H9 (cell line): Measurements from ENCODE around the gene MORN3. TPM values are rescaled to one million over a fixed set of nuclear protein-coding genes. Genes with fewer than 3 reads are reported as not detected.
A peak's percentile ranks its signal among the peaks of the same experiment; 100 is the strongest.

ENCODE experiments used
- DNase-seq: peaks from one replicate; pipeline ENCODE4 v3.0.0-alpha.2; 2017
- H2AFZ ChIP-seq: one replicate; pipeline ENCODE4 v1.6.1; 2013; ENCODE audit warnings: mild to moderate bottlenecking, low read length, control low read depth, moderate library complexity
- H2AK5ac ChIP-seq: 2 replicates; pipeline ENCODE4 v1.6.1; 2013; ENCODE audit warnings: low read length, control low read depth, mixed read lengths; ENCODE audit not compliant: insufficient read length
- H2BK120ac ChIP-seq: one replicate; pipeline ENCODE4 v1.6.1; 2013; ENCODE audit warnings: low read depth, mild to moderate bottlenecking, low read length, control low read depth, inconsistent platforms; ENCODE audit not compliant: poor library complexity, severe bottlenecking
- H2BK12ac ChIP-seq: 2 replicates; pipeline ENCODE4 v1.6.1; 2013; ENCODE audit warnings: low read length, control low read depth, mixed read lengths, low read depth; ENCODE audit not compliant: insufficient read length
- H2BK15ac ChIP-seq: 2 replicates; pipeline ENCODE4 v1.6.1; 2013; ENCODE audit warnings: low read depth, low read length, control low read depth
- H2BK20ac ChIP-seq: one replicate; pipeline ENCODE4 v1.6.1; 2013; ENCODE audit warnings: low read depth, mild to moderate bottlenecking, low read length, control low read depth, inconsistent platforms; ENCODE audit not compliant: poor library complexity, severe bottlenecking
- H2BK5ac ChIP-seq: 2 replicates; pipeline ENCODE4 v1.6.1; 2013; ENCODE audit warnings: low read length, control low read depth, mixed read lengths; ENCODE audit not compliant: insufficient read length
- H3K14ac ChIP-seq: 2 replicates; pipeline ENCODE4 v1.6.1; 2013; ENCODE audit warnings: low read length, control low read depth; ENCODE audit not compliant: insufficient read depth
- H3K18ac ChIP-seq: 2 replicates; pipeline ENCODE4 v1.6.1; 2013; ENCODE audit warnings: low read depth, mild to moderate bottlenecking, mixed read lengths, low read length, control low read depth; ENCODE audit not compliant: insufficient read length
- H3K23ac ChIP-seq: 2 replicates; pipeline ENCODE4 v1.6.1; 2013; ENCODE audit warnings: low read length, control low read depth, mixed read lengths, low read depth; ENCODE audit not compliant: insufficient read length
- H3K23me2 ChIP-seq: 2 replicates; pipeline ENCODE4 v1.6.1; 2013; ENCODE audit warnings: low read depth, mild to moderate bottlenecking, mixed read lengths, low read length, control low read depth; ENCODE audit not compliant: insufficient read length, poor library complexity, severe bottlenecking
- H3K27ac ChIP-seq: 2 replicates; pipeline ENCODE4 v1.5.1; 2013; ENCODE audit warnings: low read length, control low read depth, mixed read lengths, low read depth; ENCODE audit not compliant: insufficient read length
- H3K27me3 ChIP-seq: 2 replicates; pipeline ENCODE4 v1.6.1; 2013; ENCODE audit warnings: low read length, control low read depth, inconsistent platforms; ENCODE audit not compliant: insufficient read depth
- H3K4ac ChIP-seq: 2 replicates; pipeline ENCODE4 v1.6.1; 2013; ENCODE audit warnings: low read depth, mild to moderate bottlenecking, control low read depth, inconsistent platforms, low read length, moderate library complexity
- H3K4me1 ChIP-seq: 2 replicates; pipeline ENCODE4 v1.6.1; 2013; ENCODE audit warnings: low read length, control low read depth, inconsistent platforms; ENCODE audit not compliant: insufficient read depth
- H3K4me2 ChIP-seq: 2 replicates; pipeline ENCODE4 v1.6.1; 2013; ENCODE audit warnings: low read length, control low read depth, mixed read lengths; ENCODE audit not compliant: insufficient read length, insufficient read depth
- H3K56ac ChIP-seq: 2 replicates; pipeline ENCODE4 v1.6.1; 2013; ENCODE audit warnings: low read depth, mild to moderate bottlenecking, mixed read lengths, low read length, control low read depth; ENCODE audit not compliant: insufficient read length
- H3K79me1 ChIP-seq: 2 replicates; pipeline ENCODE4 v1.6.1; 2013; ENCODE audit warnings: low read depth, mild to moderate bottlenecking, moderate library complexity, low read length, control low read depth, inconsistent platforms; ENCODE audit not compliant: insufficient read depth, poor library complexity, severe bottlenecking
- H3K79me2 ChIP-seq: 2 replicates; pipeline ENCODE4 v1.6.1; 2013; ENCODE audit warnings: low read length, control low read depth, inconsistent platforms; ENCODE audit not compliant: insufficient read depth
- H3K9ac ChIP-seq: 2 replicates; pipeline ENCODE4 v1.6.1; 2013; ENCODE audit warnings: low read length, control low read depth, mixed read lengths; ENCODE audit not compliant: insufficient read length; ENCODE audit errors: extremely low read depth
- H3K9me3 ChIP-seq: one replicate; pipeline ENCODE4 v1.6.1; 2013; ENCODE audit warnings: low read depth, low read length, inconsistent platforms; ENCODE audit not compliant: control insufficient read depth
- H3T11ph ChIP-seq: one replicate; pipeline ENCODE4 v1.6.1; 2013; ENCODE audit warnings: mild to moderate bottlenecking, low read length, control low read depth, inconsistent platforms
- H4K20me1 ChIP-seq: one replicate; pipeline ENCODE4 v1.6.1; 2013; ENCODE audit not compliant: control insufficient read depth, insufficient read length, insufficient read depth
- H4K5ac ChIP-seq: 2 replicates; pipeline ENCODE4 v1.6.1; 2013; ENCODE audit warnings: low read depth, mild to moderate bottlenecking, mixed read lengths, low read length, control low read depth; ENCODE audit not compliant: insufficient read length
- H4K8ac ChIP-seq: replicated peaks from 2 replicates; pipeline ENCODE4 v1.6.1; 2013; ENCODE audit warnings: low read length, control low read depth, mixed read lengths, low read depth; ENCODE audit not compliant: insufficient read length
- H4K91ac ChIP-seq: 2 replicates; pipeline ENCODE4 v1.6.1; 2013; ENCODE audit warnings: low read depth, mild to moderate bottlenecking, moderate library complexity, mixed read lengths, low read length, control low read depth; ENCODE audit not compliant: insufficient read length
- H3K27ac Mint-ChIP-seq, 3 experiments: 2 replicates in 2 of 3; 3 replicates in 1 of 3; pipeline ENCODE4 v1.8.0; 2020 to 2021; ENCODE audit warnings: mixed read lengths in 3 of 3, mild to moderate bottlenecking in 1 of 3, moderate library complexity in 1 of 3
- H3K27me3 Mint-ChIP-seq: 2 replicates; pipeline ENCODE4 v1.8.0; 2021; ENCODE audit warnings: low read depth, mild to moderate bottlenecking, moderate library complexity, mixed read lengths
- H3K36me3 Mint-ChIP-seq, 3 experiments: 2 replicates in 2 of 3; 3 replicates in 1 of 3; pipeline ENCODE4 v1.8.0; 2020 to 2021; ENCODE audit warnings: low read depth in 3 of 3, mixed read lengths in 3 of 3; ENCODE audit not compliant: insufficient read depth in 1 of 3
- H3K4me1 Mint-ChIP-seq, 2 experiments: 2 replicates each; pipeline ENCODE4 v1.8.0; 2020; ENCODE audit warnings: mixed read lengths in 2 of 2
- H3K4me3 Mint-ChIP-seq, 2 experiments: 2 replicates in 1 of 2; 3 replicates in 1 of 2; pipeline ENCODE4 v1.8.0; 2020 to 2021; ENCODE audit warnings: mild to moderate bottlenecking in 2 of 2, mixed read lengths in 2 of 2, moderate library complexity in 1 of 2
- H3K9me3 Mint-ChIP-seq, 2 experiments: 2 replicates in 1 of 2; 3 replicates in 1 of 2; pipeline ENCODE4 v1.8.0; 2020; ENCODE audit warnings: mild to moderate bottlenecking in 2 of 2, mixed read lengths in 2 of 2, moderate library complexity in 1 of 2
- CTCF ChIP-seq: fragments of 200-600 bp; sonication (generic); conservative IDR thresholded peaks from 3 replicates; pipeline ENCODE4 v1.8.0; 2021; ENCODE audit warnings: antibody characterized with exemption, mild to moderate bottlenecking
- WGBS: extraction: QIAGEN DNeasy Blood & Tissue Kit; methylation state at CpG from one replicate; pipeline ENCODE4 v1.1.7; 2013; ENCODE audit warnings: missing lambda C conversion rate, low lambda C conversion rate, mixed read lengths; ENCODE audit not compliant: insufficient read length; ENCODE audit errors: extremely low coverage; 5-methylcytosine and 5-hydroxymethylcytosine counted together
- total RNA-seq: library from RNA; stranded (reverse); gene quantifications from 2 replicates; pipeline ENCODE4 v1.2.1, GENCODE V29; 2021

Gene MORN3
- total RNA-seq, 1 experiment from 2014 or later: 0.37 TPM

DNA sequence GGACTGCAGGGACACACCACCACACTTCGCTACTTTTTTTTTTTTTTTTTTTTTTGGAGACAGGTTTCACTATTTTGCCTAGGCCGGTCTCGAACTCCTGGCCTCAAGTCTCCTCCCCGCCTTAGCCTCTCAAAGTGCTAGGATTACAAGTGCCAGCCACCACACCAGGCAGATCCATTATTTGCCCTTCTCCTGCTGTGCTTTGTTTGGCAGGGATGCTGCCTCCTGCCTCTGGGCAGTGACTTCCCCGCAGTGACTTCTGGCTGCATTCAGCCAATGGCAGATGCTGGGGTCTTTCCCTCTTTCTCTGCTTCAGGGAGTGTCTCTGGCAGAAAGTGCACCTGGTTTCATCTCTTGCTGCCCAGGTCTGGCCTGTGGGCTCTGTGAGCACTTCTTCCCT is 6.7 kb upstream of the MORN3 start:
- H3K79me1 ChIP-seq: no peaks in the 10 kb centered on the region
- no peak overlapping the region for H4K8ac ChIP-seq
- no peak for TF ChIP-seq CTCF
- H2BK5ac ChIP-seq: no peak overlapping the region
- peak overlapping the region in 1 of 3 experiments; percentile 60; a peak in 2 of 7 replicates for H3K27ac Mint-ChIP-seq
- no peak overlapping the region for H3K27ac ChIP-seq
- no peak overlapping the region for H3K23ac ChIP-seq
- H4K20me1 ChIP-seq: no peaks in the 10 kb centered on the region
- H3K9ac ChIP-seq: no peak overlapping the region
- peak; percentile 64 for DNase-seq
- H3K27me3 Mint-ChIP-seq: no peaks in the 10 kb centered on the region
- no peak overlapping the region for H3K56ac ChIP-seq
- no peak overlapping the region for H3K4ac ChIP-seq
- H2BK12ac ChIP-seq: no peak overlapping the region
- H3K9me3 Mint-ChIP-seq: no peaks in the 10 kb centered on the region
- no peaks in the 10 kb centered on the region for H3K4me1 ChIP-seq
- H2AK5ac ChIP-seq: no peak overlapping the region
- H3K4me3 Mint-ChIP-seq: no peak overlapping the region
- no peak overlapping the region for H2AFZ ChIP-seq
- H3K4me2 ChIP-seq: no peak overlapping the region
- H3T11ph ChIP-seq: no peak overlapping the region
- H2BK120ac ChIP-seq: no peak overlapping the region
- peaks cover 21 to 37% of the 10 kb centered on the region in 2 experiments for H3K4me1 Mint-ChIP-seq
- no CpG with 5 or more reads among the region's 5 CpGs for WGBS
- peaks cover 3% of the 10 kb centered on the region for H3K23me2 ChIP-seq
- no peak overlapping the region for H2BK15ac ChIP-seq
- no peaks in the 10 kb centered on the region for H3K79me2 ChIP-seq
- H3K27me3 ChIP-seq: no peaks in the 10 kb centered on the region
- no peak overlapping the region for H3K14ac ChIP-seq
- H4K91ac ChIP-seq: no peak overlapping the region
- no peaks in the 10 kb centered on the region for H3K9me3 ChIP-seq
- H4K5ac ChIP-seq: no peak overlapping the region
- no peak overlapping the region for H2BK20ac ChIP-seq
- no peak overlapping the region for H3K18ac ChIP-seq
- H3K36me3 Mint-ChIP-seq: no peaks in the 10 kb centered on the region
